Measurements from ENCODE around the gene USP17L24.
"Not testable (repeated sequence)": the region's sequence is repeated elsewhere in the genome, so short reads cannot be mapped to it uniquely, and the experiment has no call there.

Gene USP17L24, protein sequence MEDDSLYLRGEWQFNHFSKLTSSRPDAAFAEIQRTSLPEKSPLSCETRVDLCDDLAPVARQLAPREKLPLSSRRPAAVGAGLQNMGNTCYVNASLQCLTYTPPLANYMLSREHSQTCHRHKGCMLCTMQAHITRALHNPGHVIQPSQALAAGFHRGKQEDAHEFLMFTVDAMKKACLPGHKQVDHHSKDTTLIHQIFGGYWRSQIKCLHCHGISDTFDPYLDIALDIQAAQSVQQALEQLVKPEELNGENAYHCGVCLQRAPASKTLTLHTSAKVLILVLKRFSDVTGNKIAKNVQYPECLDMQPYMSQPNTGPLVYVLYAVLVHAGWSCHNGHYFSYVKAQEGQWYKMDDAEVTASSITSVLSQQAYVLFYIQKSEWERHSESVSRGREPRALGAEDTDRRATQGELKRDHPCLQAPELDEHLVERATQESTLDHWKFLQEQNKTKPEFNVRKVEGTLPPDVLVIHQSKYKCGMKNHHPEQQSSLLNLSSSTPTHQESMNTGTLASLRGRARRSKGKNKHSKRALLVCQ

DNA sequence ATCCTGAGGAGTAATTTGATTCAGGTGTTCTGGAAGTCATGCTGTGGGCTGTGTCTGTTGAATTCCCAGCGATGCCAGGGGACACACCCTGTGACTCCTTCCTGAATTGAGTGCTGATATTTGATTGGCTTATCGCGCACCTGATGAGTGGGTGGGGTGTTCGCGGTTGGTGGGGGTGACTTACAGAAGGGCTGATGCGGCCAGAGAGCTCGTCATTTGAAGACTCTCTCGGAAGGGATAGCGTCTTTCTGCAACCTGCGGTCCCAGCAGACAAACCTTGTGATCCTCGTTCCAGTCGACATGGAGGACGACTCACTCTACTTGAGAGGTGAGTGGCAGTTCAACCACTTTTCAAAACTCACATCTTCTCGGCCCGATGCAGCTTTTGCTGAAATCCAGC lies at the start of gene USP17L24:
USP17L24 (plus strand) TSS at position 301 of the 400 bp plus-strand sequence; CDS start at position 301, 0 bp downstream.
- not testable (repeated sequence) for H3K4me3 Mint-ChIP-seq, H3K4me1 Mint-ChIP-seq, ATAC-seq

DNA sequence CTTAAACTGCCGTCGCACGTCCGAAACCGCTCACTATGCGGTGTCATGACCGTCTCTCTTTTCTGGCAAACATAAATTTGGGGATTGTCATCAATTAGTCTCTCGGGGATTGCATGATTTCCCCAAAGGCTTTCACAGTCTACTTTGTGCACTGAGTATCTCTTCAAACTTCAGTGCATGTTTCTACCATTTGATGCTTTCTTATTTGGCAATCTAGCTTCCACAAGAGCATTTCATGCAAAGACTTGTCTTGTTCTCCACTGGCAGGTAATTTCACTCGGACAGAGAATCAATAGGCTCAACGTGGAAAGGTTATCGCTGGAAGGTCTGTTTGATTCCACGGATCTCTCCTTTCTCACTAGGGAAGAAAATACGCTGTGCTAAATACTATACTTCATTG lies 774 bp upstream of the USP17L24 start:
- not testable (repeated sequence) for H3K27me3 Mint-ChIP-seq, H3K4me3 Mint-ChIP-seq, H3K9me3 Mint-ChIP-seq, DNase-seq, H3K4me1 Mint-ChIP-seq, ATAC-seq, H3K27ac Mint-ChIP-seq

More for the DNA sequence above, at the start of gene USP17L24:
- not testable (repeated sequence) for H3K27ac Mint-ChIP-seq, H3K27me3 Mint-ChIP-seq, H3K9me3 Mint-ChIP-seq, DNase-seq

DNA sequence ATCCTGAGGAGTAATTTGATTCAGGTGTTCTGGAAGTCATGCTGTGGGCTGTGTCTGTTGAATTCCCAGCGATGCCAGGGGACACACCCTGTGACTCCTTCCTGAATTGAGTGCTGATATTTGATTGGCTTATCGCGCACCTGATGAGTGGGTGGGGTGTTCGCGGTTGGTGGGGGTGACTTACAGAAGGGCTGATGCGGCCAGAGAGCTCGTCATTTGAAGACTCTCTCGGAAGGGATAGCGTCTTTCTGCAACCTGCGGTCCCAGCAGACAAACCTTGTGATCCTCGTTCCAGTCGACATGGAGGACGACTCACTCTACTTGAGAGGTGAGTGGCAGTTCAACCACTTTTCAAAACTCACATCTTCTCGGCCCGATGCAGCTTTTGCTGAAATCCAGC lies 4.6 kb downstream of the USP17L24 start, which contains the start of gene USP17L25:
USP17L25 (plus strand) TSS at position 301 of the 400 bp plus-strand sequence; CDS start at position 301, 0 bp downstream.
- not testable (repeated sequence) for H3K27ac Mint-ChIP-seq, H3K27me3 Mint-ChIP-seq, H3K4me3 Mint-ChIP-seq, ATAC-seq, H3K9me3 Mint-ChIP-seq, H3K4me1 Mint-ChIP-seq, DNase-seq

DNA sequence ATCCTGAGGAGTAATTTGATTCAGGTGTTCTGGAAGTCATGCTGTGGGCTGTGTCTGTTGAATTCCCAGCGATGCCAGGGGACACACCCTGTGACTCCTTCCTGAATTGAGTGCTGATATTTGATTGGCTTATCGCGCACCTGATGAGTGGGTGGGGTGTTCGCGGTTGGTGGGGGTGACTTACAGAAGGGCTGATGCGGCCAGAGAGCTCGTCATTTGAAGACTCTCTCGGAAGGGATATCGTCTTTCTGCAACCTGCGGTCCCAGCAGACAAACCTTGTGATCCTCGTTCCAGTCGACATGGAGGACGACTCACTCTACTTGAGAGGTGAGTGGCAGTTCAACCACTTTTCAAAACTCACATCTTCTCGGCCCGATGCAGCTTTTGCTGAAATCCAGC lies 9.4 kb downstream of the USP17L24 start, which contains the start of gene USP17L26:
USP17L26 (plus strand) TSS at position 301 of the 400 bp plus-strand sequence; CDS start at position 301, 0 bp downstream.
- DNase-seq, ATAC-seq, H3K27me3 Mint-ChIP-seq: not testable (repeated sequence)

DNA sequence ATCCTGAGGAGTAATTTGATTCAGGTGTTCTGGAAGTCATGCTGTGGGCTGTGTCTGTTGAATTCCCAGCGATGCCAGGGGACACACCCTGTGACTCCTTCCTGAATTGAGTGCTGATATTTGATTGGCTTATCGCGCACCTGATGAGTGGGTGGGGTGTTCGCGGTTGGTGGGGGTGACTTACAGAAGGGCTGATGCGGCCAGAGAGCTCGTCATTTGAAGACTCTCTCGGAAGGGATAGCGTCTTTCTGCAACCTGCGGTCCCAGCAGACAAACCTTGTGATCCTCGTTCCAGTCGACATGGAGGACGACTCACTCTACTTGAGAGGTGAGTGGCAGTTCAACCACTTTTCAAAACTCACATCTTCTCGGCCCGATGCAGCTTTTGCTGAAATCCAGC lies 14.1 kb downstream of the USP17L24 start, which contains the start of gene USP17L5:
USP17L5 (plus strand) TSS at position 301 of the 400 bp plus-strand sequence; CDS start at position 301, 0 bp downstream.
- not testable (repeated sequence) for H3K4me3 Mint-ChIP-seq

More for the DNA sequence above, 9.4 kb downstream of the USP17L24 start, which contains the start of gene USP17L26:
- not testable (repeated sequence) for H3K4me3 Mint-ChIP-seq, H3K9me3 Mint-ChIP-seq, H3K4me1 Mint-ChIP-seq, H3K27ac Mint-ChIP-seq

DNA sequence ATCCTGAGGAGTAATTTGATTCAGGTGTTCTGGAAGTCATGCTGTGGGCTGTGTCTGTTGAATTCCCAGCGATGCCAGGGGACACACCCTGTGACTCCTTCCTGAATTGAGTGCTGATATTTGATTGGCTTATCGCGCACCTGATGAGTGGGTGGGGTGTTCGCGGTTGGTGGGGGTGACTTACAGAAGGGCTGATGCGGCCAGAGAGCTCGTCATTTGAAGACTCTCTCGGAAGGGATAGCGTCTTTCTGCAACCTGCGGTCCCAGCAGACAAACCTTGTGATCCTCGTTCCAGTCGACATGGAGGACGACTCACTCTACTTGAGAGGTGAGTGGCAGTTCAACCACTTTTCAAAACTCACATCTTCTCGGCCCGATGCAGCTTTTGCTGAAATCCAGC lies 18.9 kb downstream of the USP17L24 start, which contains the start of gene USP17L27:
USP17L27 (plus strand) TSS at position 301 of the 400 bp plus-strand sequence; CDS start at position 301, 0 bp downstream.
- not testable (repeated sequence) for H3K4me1 Mint-ChIP-seq, H3K27me3 Mint-ChIP-seq, DNase-seq, H3K4me3 Mint-ChIP-seq, H3K27ac Mint-ChIP-seq, H3K9me3 Mint-ChIP-seq, ATAC-seq

More for the DNA sequence above, 14.1 kb downstream of the USP17L24 start, which contains the start of gene USP17L5:
- not testable (repeated sequence) for H3K27me3 Mint-ChIP-seq, H3K9me3 Mint-ChIP-seq, H3K27ac Mint-ChIP-seq, DNase-seq, ATAC-seq, H3K4me1 Mint-ChIP-seq

DNA sequence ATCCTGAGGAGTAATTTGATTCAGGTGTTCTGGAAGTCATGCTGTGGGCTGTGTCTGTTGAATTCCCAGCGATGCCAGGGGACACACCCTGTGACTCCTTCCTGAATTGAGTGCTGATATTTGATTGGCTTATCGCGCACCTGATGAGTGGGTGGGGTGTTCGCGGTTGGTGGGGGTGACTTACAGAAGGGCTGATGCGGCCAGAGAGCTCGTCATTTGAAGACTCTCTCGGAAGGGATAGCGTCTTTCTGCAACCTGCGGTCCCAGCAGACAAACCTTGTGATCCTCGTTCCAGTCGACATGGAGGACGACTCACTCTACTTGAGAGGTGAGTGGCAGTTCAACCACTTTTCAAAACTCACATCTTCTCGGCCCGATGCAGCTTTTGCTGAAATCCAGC lies 23.6 kb downstream of the USP17L24 start, which contains the start of gene USP17L28:
USP17L28 (plus strand) TSS at position 301 of the 400 bp plus-strand sequence; CDS start at position 301, 0 bp downstream.
- ATAC-seq, H3K27ac Mint-ChIP-seq, H3K4me1 Mint-ChIP-seq, H3K4me3 Mint-ChIP-seq, H3K9me3 Mint-ChIP-seq, H3K27me3 Mint-ChIP-seq, DNase-seq: not testable (repeated sequence)

DNA sequence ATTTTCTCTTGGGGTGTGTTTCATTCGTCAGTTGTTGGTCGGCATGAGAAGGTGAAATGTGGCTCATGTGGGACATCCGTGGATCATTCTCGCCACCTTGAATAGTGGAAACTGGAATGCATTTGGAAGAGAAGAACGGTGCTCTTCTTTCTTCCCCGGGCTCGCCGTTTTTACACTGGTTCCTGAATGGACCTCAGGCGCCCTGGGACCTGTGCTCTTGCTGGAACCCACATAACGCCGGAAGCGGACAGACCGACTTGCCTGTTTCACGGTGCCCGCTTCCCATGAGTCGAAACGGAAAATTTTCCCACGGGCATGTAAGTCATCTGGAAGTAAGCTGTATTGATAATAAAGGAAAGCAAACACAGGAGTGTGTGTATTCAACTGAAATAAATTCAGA lies 25.9 kb downstream of the USP17L24 start:
- not testable (repeated sequence) for H3K27ac Mint-ChIP-seq, H3K9me3 Mint-ChIP-seq, H3K4me3 Mint-ChIP-seq, H3K27me3 Mint-ChIP-seq, ATAC-seq, H3K4me1 Mint-ChIP-seq
- DNase-seq = peak in 1 of 2 donors; percentile 1

DNA sequence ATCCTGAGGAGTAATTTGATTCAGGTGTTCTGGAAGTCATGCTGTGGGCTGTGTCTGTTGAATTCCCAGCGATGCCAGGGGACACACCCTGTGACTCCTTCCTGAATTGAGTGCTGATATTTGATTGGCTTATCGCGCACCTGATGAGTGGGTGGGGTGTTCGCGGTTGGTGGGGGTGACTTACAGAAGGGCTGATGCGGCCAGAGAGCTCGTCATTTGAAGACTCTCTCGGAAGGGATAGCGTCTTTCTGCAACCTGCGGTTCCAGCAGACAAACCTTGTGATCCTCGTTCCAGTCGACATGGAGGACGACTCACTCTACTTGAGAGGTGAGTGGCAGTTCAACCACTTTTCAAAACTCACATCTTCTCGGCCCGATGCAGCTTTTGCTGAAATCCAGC lies 28.4 kb downstream of the USP17L24 start, which contains the start of gene USP17L29:
USP17L29 (plus strand) TSS at position 301 of the 400 bp plus-strand sequence; CDS start at position 301, 0 bp downstream.
- H3K27me3 Mint-ChIP-seq, H3K4me1 Mint-ChIP-seq, H3K4me3 Mint-ChIP-seq, DNase-seq, H3K9me3 Mint-ChIP-seq, H3K27ac Mint-ChIP-seq, ATAC-seq: not testable (repeated sequence)

DNA sequence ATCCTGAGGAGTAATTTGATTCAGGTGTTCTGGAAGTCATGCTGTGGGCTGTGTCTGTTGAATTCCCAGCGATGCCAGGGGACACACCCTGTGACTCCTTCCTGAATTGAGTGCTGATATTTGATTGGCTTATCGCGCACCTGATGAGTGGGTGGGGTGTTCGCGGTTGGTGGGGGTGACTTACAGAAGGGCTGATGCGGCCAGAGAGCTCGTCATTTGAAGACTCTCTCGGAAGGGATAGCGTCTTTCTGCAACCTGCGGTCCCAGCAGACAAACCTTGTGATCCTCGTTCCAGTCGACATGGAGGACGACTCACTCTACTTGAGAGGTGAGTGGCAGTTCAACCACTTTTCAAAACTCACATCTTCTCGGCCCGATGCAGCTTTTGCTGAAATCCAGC lies 37.9 kb downstream of the USP17L24 start, which contains the start of gene USP17L30:
USP17L30 (plus strand) TSS at position 301 of the 400 bp plus-strand sequence; CDS start at position 301, 0 bp downstream.
- H3K27ac Mint-ChIP-seq, H3K9me3 Mint-ChIP-seq, H3K27me3 Mint-ChIP-seq, H3K4me3 Mint-ChIP-seq, DNase-seq, ATAC-seq, H3K4me1 Mint-ChIP-seq: not testable (repeated sequence)

Data from stimulated activated naive CD8-positive, alpha-beta T cell treated with anti-CD3 and anti-CD28 coated beads, Interleukin-15, amount 100 ng/mL, for 72 hours (primary cell).